HepG2 (cell line): ENCODE measurements around the gene MAN1A1. TPM values are rescaled to one million over a fixed set of nuclear protein-coding genes. Genes with fewer than 3 reads are reported as not detected.

Source experiments
- ASH2L ChIP-seq: fragments of 300-600, 200-600 bp; sonication (generic); IDR thresholded peaks from 2 replicates; pipeline ENCODE4 v1.7.0; 2017; ENCODE audit warnings: low read depth, mild to moderate bottlenecking, moderate library complexity, mixed read lengths, low read length; ENCODE audit not compliant: insufficient read length
- FOXA1 ChIP-seq, 2 experiments: fragments of 450-650 bp in 1 of 2; sonication (generic) in 1 of 2; formaldehyde crosslinking in 1 of 2; IDR thresholded peaks; 2 replicates each; pipeline versions ENCODE4 v1.4.0 to v1.6.1; 2016 to 2020; ENCODE audit warnings: missing genetic modification reagents in 1 of 2
- FOXC1 ChIP-seq: sonication (generic); formaldehyde crosslinking; IDR thresholded peaks from 2 replicates; pipeline ENCODE4 v1.8.0; 2022; ENCODE audit warnings: mild to moderate bottlenecking, missing genetic modification reagents, borderline replicate concordance
- FOXP1 ChIP-seq, 2 experiments: fragments of 450-650 bp in 1 of 2; IDR thresholded peaks; 2 replicates each; pipeline ENCODE4 v1.6.1; 2017 to 2018; ENCODE audit warnings: antibody characterized with exemption in 1 of 2
- GATAD2A ChIP-seq: IDR thresholded peaks from 2 replicates; pipeline ENCODE4 v1.6.1; 2016
- HCFC1 ChIP-seq: fragments of 150-350 bp; IDR thresholded peaks from 2 replicates; pipeline ENCODE4 v1.6.1; 2014; ENCODE audit warnings: low read depth, low read length
- HNF4A ChIP-seq: sonication (generic); formaldehyde crosslinking; IDR thresholded peaks from 2 replicates; pipeline ENCODE4 v1.4.0; 2020; ENCODE audit warnings: missing genetic modification reagents
- MTF1 ChIP-seq: sonication (generic); formaldehyde crosslinking; IDR thresholded peaks from 2 replicates; pipeline ENCODE4 v1.5.0; 2020; ENCODE audit warnings: missing genetic modification reagents
- MTF2 ChIP-seq: sonication (generic); formaldehyde crosslinking; IDR thresholded peaks from 2 replicates; pipeline ENCODE4 v1.5.0; 2020; ENCODE audit warnings: missing genetic modification reagents, borderline replicate concordance
- NFKB2 ChIP-seq: sonication (generic); formaldehyde crosslinking; IDR thresholded peaks from 2 replicates; pipeline ENCODE4 v1.4.0; 2020; ENCODE audit warnings: missing genetic modification reagents, borderline replicate concordance
- NR2C2 ChIP-seq: sonication (generic); formaldehyde crosslinking; IDR thresholded peaks from 2 replicates; pipeline ENCODE4 v1.4.0; 2020; ENCODE audit warnings: missing genetic modification reagents, mild to moderate bottlenecking, moderate library complexity, borderline replicate concordance
- RFX1 ChIP-seq: fragments of 450-650 bp; IDR thresholded peaks from 2 replicates; pipeline ENCODE4 v1.6.1; 2017
- SALL1 ChIP-seq: sonication (generic); formaldehyde crosslinking; IDR thresholded peaks from 2 replicates; pipeline ENCODE4 v1.8.0; 2022; ENCODE audit warnings: mild to moderate bottlenecking, missing genetic modification reagents
- SAP130 ChIP-seq: IDR thresholded peaks from 2 replicates; pipeline ENCODE4 v1.6.1; 2016; ENCODE audit warnings: low read depth
- SP2 ChIP-seq: sonication (generic); formaldehyde crosslinking; IDR thresholded peaks from 2 replicates; pipeline ENCODE4 v1.5.1; 2020; ENCODE audit warnings: mild to moderate bottlenecking, missing genetic modification reagents
- ZNF713 ChIP-seq: sonication (generic); formaldehyde crosslinking; IDR thresholded peaks from 2 replicates; pipeline ENCODE4 v1.4.0; 2020; ENCODE audit warnings: mild to moderate bottlenecking, missing genetic modification reagents
- ZNF776 ChIP-seq: sonication (generic); formaldehyde crosslinking; IDR thresholded peaks from 2 replicates; pipeline ENCODE4 v1.4.0; 2020; ENCODE audit warnings: mild to moderate bottlenecking, missing genetic modification reagents
- ZSCAN12 ChIP-seq: sonication (generic); formaldehyde crosslinking; IDR thresholded peaks from 2 replicates; pipeline ENCODE4 v1.9.0; 2021; ENCODE audit warnings: mild to moderate bottlenecking, missing genetic modification reagents
- polyA plus RNA-seq, 8 experiments: library from polyadenylated mRNA; depleted of rRNA in 3 of 8; stranded (reverse) in 7 of 8; unstranded in 1 of 8; fragments of >200 nt; fragmentation: Illumina TruSeq in 4 of 8; extraction: Trizol in 4 of 8; gene quantifications; 2 replicates each; pipeline versions ENCODE4 v1.2.1 to v1.2.3, GENCODE V29; 2011 to 2016; ENCODE audit warnings: low read depth in 4 of 8, missing spikeins in 1 of 8, mixed read lengths in 1 of 8; ENCODE audit not compliant: insufficient read depth in 1 of 8
- total RNA-seq, 5 experiments: library from RNA; depleted of rRNA; stranded (reverse); fragments of >200 nt; fragmentation: Illumina TruSeq; extraction: Trizol; gene quantifications; 2 replicates each; pipeline ENCODE4 v1.2.3, GENCODE V29; 2016; ENCODE audit warnings: low read depth in 1 of 5
- TF ChIP-seq, protein P1 (sequence below): sonication (generic); formaldehyde crosslinking; IDR thresholded peaks from 2 replicates; pipeline ENCODE4 v1.8.1; 2023; ENCODE audit warnings: missing genetic modification reagents, inconsistent platforms, borderline replicate concordance
- TF ChIP-seq, protein P2 (sequence below): sonication (generic); formaldehyde crosslinking; IDR thresholded peaks from 2 replicates; pipeline ENCODE4 v1.5.1; 2020; ENCODE audit warnings: mild to moderate bottlenecking, moderate library complexity, missing genetic modification reagents
- TF ChIP-seq, protein P3 (sequence below): sonication (generic); formaldehyde crosslinking; conservative IDR thresholded peaks from 2 replicates; pipeline ENCODE4 v1.4.0; 2020; ENCODE audit warnings: missing genetic modification reagents
- TF ChIP-seq, protein P4 (sequence below): sonication (generic); formaldehyde crosslinking; IDR thresholded peaks from 2 replicates; pipeline ENCODE4 v1.5.0; 2020; ENCODE audit warnings: missing genetic modification reagents
- TF ChIP-seq, protein P5 (sequence below): sonication (generic); formaldehyde crosslinking; conservative IDR thresholded peaks from 2 replicates; pipeline ENCODE4 v1.4.0; 2020; ENCODE audit warnings: mild to moderate bottlenecking, missing genetic modification reagents, moderate library complexity

The MAN1A1 gene
- total and polyA plus RNA-seq, 2 of the 13 experiments (the other 11 are each of a cell fraction or from before 2014, with no cell fraction given) = 156 to 236 TPM

DNA sequence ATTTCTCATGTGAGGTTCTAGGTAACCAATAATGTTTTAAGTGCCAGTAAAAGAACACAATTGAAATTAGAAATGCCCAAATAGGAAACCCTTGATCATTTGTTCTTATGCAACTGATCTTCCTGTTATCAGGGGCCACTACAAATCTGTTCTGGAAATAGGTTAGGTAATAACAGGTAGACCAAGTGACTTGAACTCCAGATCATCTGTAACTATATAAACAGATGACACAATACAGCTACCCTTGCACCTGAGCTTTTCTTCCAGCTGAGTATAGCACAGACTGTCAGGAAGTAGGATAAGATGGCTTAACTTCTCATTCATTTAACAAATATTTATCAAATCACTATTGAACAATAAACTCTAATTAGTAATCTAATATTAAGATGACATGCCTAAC lies 52.5 kb downstream of the MAN1A1 start (continued):
- TF ChIP-seq ASH2L (no peak), FOXA1 (IDR thresholded peaks at IDR 0.05) (no peak), FOXA1 (CRISPR knock-in tag; IDR thresholded peaks at IDR 0.05) (peak; percentile 34; the same call in 1 of the 2 replicates), MTF1 (CRISPR knock-in tag) (no peak), SP2 (CRISPR knock-in tag) (no peak), RFX1 (no peak), HNF4A (CRISPR knock-in tag) (peak; percentile 53; the same call in 1 of the 2 replicates), SALL1 (CRISPR knock-in tag) (peak; percentile 17; the same call in 1 of the 2 replicates), GATAD2A (peak; percentile 67; the same call in 1 of the 2 replicates), SAP130 (CRISPR knock-in tag) (peak; percentile 78), MTF2 (CRISPR knock-in tag) (no peak), ZSCAN12 (CRISPR knock-in tag) (no peak), NR2C2 (CRISPR knock-in tag) (peak; percentile 23; the same call in 1 of the 2 replicates), NFKB2 (CRISPR knock-in tag) (no peak), HCFC1 (no peak), FOXC1 (CRISPR knock-in tag) (no peak), ZNF776 (CRISPR knock-in tag) (no peak), FOXP1 (IDR thresholded peaks at IDR 0.05) (no peak), FOXP1 (CRISPR knock-in tag; IDR thresholded peaks at IDR 0.05) (peak; percentile 64), ZNF713 (no peak)
- TF ChIP-seq, protein P1, sequence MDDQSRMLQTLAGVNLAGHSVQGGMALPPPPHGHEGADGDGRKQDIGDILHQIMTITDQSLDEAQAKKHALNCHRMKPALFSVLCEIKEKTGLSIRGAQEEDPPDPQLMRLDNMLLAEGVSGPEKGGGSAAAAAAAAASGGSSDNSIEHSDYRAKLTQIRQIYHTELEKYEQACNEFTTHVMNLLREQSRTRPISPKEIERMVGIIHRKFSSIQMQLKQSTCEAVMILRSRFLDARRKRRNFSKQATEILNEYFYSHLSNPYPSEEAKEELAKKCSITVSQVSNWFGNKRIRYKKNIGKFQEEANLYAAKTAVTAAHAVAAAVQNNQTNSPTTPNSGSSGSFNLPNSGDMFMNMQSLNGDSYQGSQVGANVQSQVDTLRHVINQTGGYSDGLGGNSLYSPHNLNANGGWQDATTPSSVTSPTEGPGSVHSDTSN (CRISPR knock-in tag) = no peak
- TF ChIP-seq, protein P2, sequence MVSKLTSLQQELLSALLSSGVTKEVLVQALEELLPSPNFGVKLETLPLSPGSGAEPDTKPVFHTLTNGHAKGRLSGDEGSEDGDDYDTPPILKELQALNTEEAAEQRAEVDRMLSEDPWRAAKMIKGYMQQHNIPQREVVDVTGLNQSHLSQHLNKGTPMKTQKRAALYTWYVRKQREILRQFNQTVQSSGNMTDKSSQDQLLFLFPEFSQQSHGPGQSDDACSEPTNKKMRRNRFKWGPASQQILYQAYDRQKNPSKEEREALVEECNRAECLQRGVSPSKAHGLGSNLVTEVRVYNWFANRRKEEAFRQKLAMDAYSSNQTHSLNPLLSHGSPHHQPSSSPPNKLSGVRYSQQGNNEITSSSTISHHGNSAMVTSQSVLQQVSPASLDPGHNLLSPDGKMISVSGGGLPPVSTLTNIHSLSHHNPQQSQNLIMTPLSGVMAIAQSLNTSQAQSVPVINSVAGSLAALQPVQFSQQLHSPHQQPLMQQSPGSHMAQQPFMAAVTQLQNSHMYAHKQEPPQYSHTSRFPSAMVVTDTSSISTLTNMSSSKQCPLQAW (CRISPR knock-in tag) = no peak
- TF ChIP-seq, protein P3, sequence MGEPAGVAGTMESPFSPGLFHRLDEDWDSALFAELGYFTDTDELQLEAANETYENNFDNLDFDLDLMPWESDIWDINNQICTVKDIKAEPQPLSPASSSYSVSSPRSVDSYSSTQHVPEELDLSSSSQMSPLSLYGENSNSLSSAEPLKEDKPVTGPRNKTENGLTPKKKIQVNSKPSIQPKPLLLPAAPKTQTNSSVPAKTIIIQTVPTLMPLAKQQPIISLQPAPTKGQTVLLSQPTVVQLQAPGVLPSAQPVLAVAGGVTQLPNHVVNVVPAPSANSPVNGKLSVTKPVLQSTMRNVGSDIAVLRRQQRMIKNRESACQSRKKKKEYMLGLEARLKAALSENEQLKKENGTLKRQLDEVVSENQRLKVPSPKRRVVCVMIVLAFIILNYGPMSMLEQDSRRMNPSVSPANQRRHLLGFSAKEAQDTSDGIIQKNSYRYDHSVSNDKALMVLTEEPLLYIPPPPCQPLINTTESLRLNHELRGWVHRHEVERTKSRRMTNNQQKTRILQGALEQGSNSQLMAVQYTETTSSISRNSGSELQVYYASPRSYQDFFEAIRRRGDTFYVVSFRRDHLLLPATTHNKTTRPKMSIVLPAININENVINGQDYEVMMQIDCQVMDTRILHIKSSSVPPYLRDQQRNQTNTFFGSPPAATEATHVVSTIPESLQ (CRISPR knock-in tag) = no peak
- TF ChIP-seq, protein P4, sequence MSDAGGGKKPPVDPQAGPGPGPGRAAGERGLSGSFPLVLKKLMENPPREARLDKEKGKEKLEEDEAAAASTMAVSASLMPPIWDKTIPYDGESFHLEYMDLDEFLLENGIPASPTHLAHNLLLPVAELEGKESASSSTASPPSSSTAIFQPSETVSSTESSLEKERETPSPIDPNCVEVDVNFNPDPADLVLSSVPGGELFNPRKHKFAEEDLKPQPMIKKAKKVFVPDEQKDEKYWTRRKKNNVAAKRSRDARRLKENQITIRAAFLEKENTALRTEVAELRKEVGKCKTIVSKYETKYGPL (CRISPR knock-in tag) = peak; percentile 68; the same call in 1 of the 2 replicates
- TF ChIP-seq, protein P5, sequence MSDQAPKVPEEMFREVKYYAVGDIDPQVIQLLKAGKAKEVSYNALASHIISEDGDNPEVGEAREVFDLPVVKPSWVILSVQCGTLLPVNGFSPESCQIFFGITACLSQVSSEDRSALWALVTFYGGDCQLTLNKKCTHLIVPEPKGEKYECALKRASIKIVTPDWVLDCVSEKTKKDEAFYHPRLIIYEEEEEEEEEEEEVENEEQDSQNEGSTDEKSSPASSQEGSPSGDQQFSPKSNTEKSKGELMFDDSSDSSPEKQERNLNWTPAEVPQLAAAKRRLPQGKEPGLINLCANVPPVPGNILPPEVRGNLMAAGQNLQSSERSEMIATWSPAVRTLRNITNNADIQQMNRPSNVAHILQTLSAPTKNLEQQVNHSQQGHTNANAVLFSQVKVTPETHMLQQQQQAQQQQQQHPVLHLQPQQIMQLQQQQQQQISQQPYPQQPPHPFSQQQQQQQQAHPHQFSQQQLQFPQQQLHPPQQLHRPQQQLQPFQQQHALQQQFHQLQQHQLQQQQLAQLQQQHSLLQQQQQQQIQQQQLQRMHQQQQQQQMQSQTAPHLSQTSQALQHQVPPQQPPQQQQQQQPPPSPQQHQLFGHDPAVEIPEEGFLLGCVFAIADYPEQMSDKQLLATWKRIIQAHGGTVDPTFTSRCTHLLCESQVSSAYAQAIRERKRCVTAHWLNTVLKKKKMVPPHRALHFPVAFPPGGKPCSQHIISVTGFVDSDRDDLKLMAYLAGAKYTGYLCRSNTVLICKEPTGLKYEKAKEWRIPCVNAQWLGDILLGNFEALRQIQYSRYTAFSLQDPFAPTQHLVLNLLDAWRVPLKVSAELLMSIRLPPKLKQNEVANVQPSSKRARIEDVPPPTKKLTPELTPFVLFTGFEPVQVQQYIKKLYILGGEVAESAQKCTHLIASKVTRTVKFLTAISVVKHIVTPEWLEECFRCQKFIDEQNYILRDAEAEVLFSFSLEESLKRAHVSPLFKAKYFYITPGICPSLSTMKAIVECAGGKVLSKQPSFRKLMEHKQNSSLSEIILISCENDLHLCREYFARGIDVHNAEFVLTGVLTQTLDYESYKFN (CRISPR knock-in tag) = peak; percentile 48
